ENCODE measurements around the gene JMJD7. TPM values are rescaled to one million over a fixed set of nuclear protein-coding genes. Genes with fewer than 3 reads are reported as not detected.

Gene JMJD7
- total RNA-seq, 1 experiment from 2014 or later, result 13.2 TPM

- in situ Hi-C loops (cut with HindIII; ENCODE audit: low pct_unique_long_range_greater_than_20kb, low sequenced_read_pairs) (no loop called here), intact Hi-C loops (cut with micrococcal nuclease; ENCODE audit: unreplicated experiment) (no loop called here)
- CTCF ChIA-PET, result no interaction called here
- no peaks in the 10 kb centered on the region for H3K9me3 ChIP-seq (ENCODE audit: control insufficient read depth, insufficient read depth, low read depth, low read length)
- no peaks in the 10 kb centered on the region for H3K27me3 ChIP-seq (ENCODE audit: control insufficient read depth, insufficient read depth, low read length)
- no peak overlapping the region for H3K27ac ChIP-seq (ENCODE audit: low read length)
- H3K36me3 ChIP-seq (ENCODE audit: control insufficient read depth, insufficient read depth, low read length), result no peaks in the 10 kb centered on the region; the same call in 1 of the 2 replicates
- no peak overlapping the region for H3K4me3 ChIP-seq (ENCODE audit: low read depth in 2 of 2, low read length in 2 of 2)
- POLR2A ChIA-PET, result no interaction called here
- ATAC-seq, result no peak
- DNase-seq (ENCODE audit: low read depth, low spot score), result no peak
- TF ChIP-seq, protein P1, sequence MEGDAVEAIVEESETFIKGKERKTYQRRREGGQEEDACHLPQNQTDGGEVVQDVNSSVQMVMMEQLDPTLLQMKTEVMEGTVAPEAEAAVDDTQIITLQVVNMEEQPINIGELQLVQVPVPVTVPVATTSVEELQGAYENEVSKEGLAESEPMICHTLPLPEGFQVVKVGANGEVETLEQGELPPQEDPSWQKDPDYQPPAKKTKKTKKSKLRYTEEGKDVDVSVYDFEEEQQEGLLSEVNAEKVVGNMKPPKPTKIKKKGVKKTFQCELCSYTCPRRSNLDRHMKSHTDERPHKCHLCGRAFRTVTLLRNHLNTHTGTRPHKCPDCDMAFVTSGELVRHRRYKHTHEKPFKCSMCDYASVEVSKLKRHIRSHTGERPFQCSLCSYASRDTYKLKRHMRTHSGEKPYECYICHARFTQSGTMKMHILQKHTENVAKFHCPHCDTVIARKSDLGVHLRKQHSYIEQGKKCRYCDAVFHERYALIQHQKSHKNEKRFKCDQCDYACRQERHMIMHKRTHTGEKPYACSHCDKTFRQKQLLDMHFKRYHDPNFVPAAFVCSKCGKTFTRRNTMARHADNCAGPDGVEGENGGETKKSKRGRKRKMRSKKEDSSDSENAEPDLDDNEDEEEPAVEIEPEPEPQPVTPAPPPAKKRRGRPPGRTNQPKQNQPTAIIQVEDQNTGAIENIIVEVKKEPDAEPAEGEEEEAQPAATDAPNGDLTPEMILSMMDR (IDR thresholded peaks at IDR 0.05), result no peak
- no peak for TF ChIP-seq POLR2AphosphoS5 (IDR thresholded peaks at IDR 0.05; ENCODE audit: low read depth, low read length)
- TF ChIP-seq SIN3A (IDR thresholded peaks at IDR 0.05; ENCODE audit: borderline replicate concordance, insufficient read depth, low read depth, low read length), result no peak
- TF ChIP-seq, protein P2, sequence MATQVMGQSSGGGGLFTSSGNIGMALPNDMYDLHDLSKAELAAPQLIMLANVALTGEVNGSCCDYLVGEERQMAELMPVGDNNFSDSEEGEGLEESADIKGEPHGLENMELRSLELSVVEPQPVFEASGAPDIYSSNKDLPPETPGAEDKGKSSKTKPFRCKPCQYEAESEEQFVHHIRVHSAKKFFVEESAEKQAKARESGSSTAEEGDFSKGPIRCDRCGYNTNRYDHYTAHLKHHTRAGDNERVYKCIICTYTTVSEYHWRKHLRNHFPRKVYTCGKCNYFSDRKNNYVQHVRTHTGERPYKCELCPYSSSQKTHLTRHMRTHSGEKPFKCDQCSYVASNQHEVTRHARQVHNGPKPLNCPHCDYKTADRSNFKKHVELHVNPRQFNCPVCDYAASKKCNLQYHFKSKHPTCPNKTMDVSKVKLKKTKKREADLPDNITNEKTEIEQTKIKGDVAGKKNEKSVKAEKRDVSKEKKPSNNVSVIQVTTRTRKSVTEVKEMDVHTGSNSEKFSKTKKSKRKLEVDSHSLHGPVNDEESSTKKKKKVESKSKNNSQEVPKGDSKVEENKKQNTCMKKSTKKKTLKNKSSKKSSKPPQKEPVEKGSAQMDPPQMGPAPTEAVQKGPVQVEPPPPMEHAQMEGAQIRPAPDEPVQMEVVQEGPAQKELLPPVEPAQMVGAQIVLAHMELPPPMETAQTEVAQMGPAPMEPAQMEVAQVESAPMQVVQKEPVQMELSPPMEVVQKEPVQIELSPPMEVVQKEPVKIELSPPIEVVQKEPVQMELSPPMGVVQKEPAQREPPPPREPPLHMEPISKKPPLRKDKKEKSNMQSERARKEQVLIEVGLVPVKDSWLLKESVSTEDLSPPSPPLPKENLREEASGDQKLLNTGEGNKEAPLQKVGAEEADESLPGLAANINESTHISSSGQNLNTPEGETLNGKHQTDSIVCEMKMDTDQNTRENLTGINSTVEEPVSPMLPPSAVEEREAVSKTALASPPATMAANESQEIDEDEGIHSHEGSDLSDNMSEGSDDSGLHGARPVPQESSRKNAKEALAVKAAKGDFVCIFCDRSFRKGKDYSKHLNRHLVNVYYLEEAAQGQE (IDR thresholded peaks at IDR 0.05; ENCODE audit: insufficient read depth in 1 of 2, low read depth in 2 of 2, low read length in 1 of 2), result no peak
- no peak for TF ChIP-seq TCF7L2 (IDR thresholded peaks at IDR 0.05; ENCODE audit: low read depth, low read length)
- H3K4me1 ChIP-seq (ENCODE audit: control insufficient read depth, insufficient read depth, low read length), result peaks cover 5% of the 10 kb centered on the region
- no TSS peak for BruUV-seq (replicated peaks)
These were observed 31.7 kb upstream of the JMJD7 start for GRCh38 chr15:41795996-41796856.

DNA sequence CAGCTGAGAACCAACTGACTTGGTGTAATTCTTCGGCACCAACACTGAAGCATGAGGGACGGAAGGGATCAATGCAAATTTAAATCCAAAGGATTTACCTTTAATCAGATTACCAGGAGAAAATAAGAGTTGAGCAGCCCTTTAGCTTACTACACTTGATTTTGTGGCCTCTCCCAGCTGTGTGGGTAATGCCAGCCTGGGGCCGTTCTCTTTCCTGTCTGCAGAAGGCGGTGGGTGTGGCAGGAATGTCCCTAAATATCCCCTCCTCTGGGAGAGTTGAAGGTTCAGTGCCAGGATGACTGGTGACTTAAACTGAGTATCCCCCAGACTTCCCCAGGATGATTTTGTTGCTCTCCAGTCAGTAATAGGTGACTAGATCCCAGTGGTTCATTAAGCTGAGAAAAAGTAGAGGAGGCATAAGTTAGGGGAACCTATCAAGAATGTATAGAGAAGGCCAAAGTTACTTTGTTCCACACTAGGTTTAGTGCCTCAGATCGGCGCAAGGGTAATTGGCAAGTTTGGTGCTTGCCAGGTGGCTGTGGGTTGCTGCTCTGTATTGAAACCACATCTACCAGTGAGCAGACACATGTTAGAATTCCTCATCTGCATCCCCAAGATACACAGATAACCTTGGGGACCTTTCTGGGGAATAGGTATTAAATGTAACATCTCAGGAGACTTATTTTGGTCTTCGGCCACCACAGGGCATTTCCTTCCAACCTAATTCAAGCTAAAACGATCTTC lies 30.5 kb upstream of the JMJD7 start:
- Histone ChIP-seq H3K27ac (ENCODE audit: low read length) (no peak overlapping the region), H3K4me3 (ENCODE audit: low read depth in 2 of 2, low read length in 2 of 2) (no peak overlapping the region), H3K27me3 (ENCODE audit: control insufficient read depth, insufficient read depth, low read length) (no peaks in the 10 kb centered on the region), H3K4me1 (ENCODE audit: control insufficient read depth, insufficient read depth, low read length) (peaks cover 2% of the 10 kb centered on the region), H3K9me3 (ENCODE audit: control insufficient read depth, insufficient read depth, low read depth, low read length) (no peaks in the 10 kb centered on the region), H3K36me3 (ENCODE audit: control insufficient read depth, insufficient read depth, low read length) (no peaks in the 10 kb centered on the region; the same call in 1 of the 2 replicates)
- in situ Hi-C loops (cut with HindIII; ENCODE audit: low pct_unique_long_range_greater_than_20kb, low sequenced_read_pairs) (no loop called here), intact Hi-C loops (cut with micrococcal nuclease; ENCODE audit: unreplicated experiment) (no loop called here)
- no peak for TF ChIP-seq SIN3A (IDR thresholded peaks at IDR 0.05; ENCODE audit: borderline replicate concordance, insufficient read depth, low read depth, low read length)
- TF ChIP-seq POLR2AphosphoS5 (IDR thresholded peaks at IDR 0.05; ENCODE audit: low read depth, low read length), result no peak
- TF ChIP-seq, protein P1 (IDR thresholded peaks at IDR 0.05), result no peak
- TF ChIP-seq, protein P2 (IDR thresholded peaks at IDR 0.05; ENCODE audit: insufficient read depth in 1 of 2, low read depth in 2 of 2, low read length in 1 of 2), result no peak
- TF ChIP-seq TCF7L2 (IDR thresholded peaks at IDR 0.05; ENCODE audit: low read depth, low read length), result no peak
- ChIA-PET POLR2A (interaction anchor here (0.7 kb wide), 1 partner anchor 19 kb away, joined by 10 read pairs; no protein-coding TSS in a partner anchor), CTCF (no interaction called here)
- DNase-seq (ENCODE audit: low read depth, low spot score), result no peak
- no TSS peak for BruUV-seq (replicated peaks)
- ATAC-seq, result no peak
